K562 (cell line): ENCODE results near the gene CTBP2. TPM values are rescaled to one million over a fixed set of nuclear protein-coding genes. Genes with fewer than 3 reads are reported as not detected.

Source experiments
- ATAC-seq: fragments of 200-7000 bp; cut with Tn5 transposase; 3 replicates; pipeline ENCODE4 v1.9.1; 2020; ENCODE audit warnings: moderate library complexity
- BruUV-seq: library from RNA; stranded (reverse); fragments of 400-500 nt; replicated peaks from 2 replicates; lab custom pipeline; 2021; lab: Mats Ljungman, UMichigan
- CTCF ChIA-PET: fragments of 300-600 bp; formaldehyde crosslinking; extraction: SDS; loops from one replicate; lab custom pipeline; 2021; ENCODE audit warnings: low intra/inter-chr PET ratio; lab: Yijun Ruan, JAX
- POLR2A ChIA-PET: fragments of 300-600, 350-650 bp; sonication (Branson Sonifier 250); formaldehyde crosslinking; extraction: SDS; loops from one replicate; lab custom pipeline; 2021; ENCODE audit warnings: antibody characterized with exemption, inconsistent platforms; lab: Yijun Ruan, JAX
- DNase-seq, 4 experiments: peaks; one replicate each; pipeline versions ENCODE4 v3.0.0 to v3.0.0-alpha.2; 2011 to 2018; ENCODE audit warnings: low spot score in 3 of 4, mixed read lengths in 3 of 4; ENCODE audit errors: extremely low read depth in 1 of 4
- FAIRE-seq: peaks from 2 replicates; lab custom pipeline; 2011; peaks lifted over from hg19 to GRCh38; lab: Jason Lieb, UNC
- H2AFZ ChIP-seq: 2 replicates; pipeline ENCODE4 v1.6.0; 2011; ENCODE audit warnings: low read depth, low read length, control low read depth, inconsistent platforms
- H3K27ac ChIP-seq: fragments of 200-600 bp; 3 replicates; pipeline ENCODE4 v1.8.0; 2011; ENCODE audit warnings: low read depth, mild to moderate bottlenecking, control low read depth, inconsistent platforms, low read length, moderate library complexity, mixed read lengths; ENCODE audit errors: extremely low read depth
- H3K27me3 ChIP-seq, 2 experiments: fragments of 300-600 bp in 1 of 2; 2 replicates in 1 of 2; 3 replicates in 1 of 2; pipeline versions ENCODE4 v1.6.0 to v1.8.0; 2011; ENCODE audit warnings: inconsistent platforms in 2 of 2, low read length in 2 of 2, mild to moderate bottlenecking in 1 of 2, mixed read lengths in 1 of 2, moderate library complexity in 1 of 2; ENCODE audit not compliant: control insufficient read depth in 2 of 2, insufficient read depth in 2 of 2
- H3K36me3 ChIP-seq: fragments of 300-600 bp; 3 replicates; pipeline ENCODE4 v1.8.0; 2011; ENCODE audit warnings: mild to moderate bottlenecking, low read length, inconsistent platforms; ENCODE audit not compliant: control insufficient read depth, insufficient read depth
- H3K4me1 ChIP-seq, 2 experiments: fragments of 200-600 bp in 1 of 2; replicated peaks in 1 of 2; 2 replicates in 1 of 2; 3 replicates in 1 of 2; pipeline versions ENCODE4 v1.5.1 to v1.8.0; 2011; ENCODE audit warnings: inconsistent platforms in 2 of 2, low read length in 2 of 2, mild to moderate bottlenecking in 1 of 2, mixed read lengths in 1 of 2, moderate library complexity in 1 of 2; ENCODE audit not compliant: control insufficient read depth in 2 of 2, insufficient read depth in 2 of 2
- H3K4me2 ChIP-seq: 2 replicates; pipeline ENCODE4 v1.6.1; 2011; ENCODE audit warnings: low read length, control low read depth, inconsistent platforms, mixed read lengths; ENCODE audit not compliant: insufficient read depth
- H3K4me3 ChIP-seq: fragments of 200-600 bp; sonication (generic), shearing (Covaris generic); 2 replicates; pipeline ENCODE4 v1.5.1; 2016; ENCODE audit warnings: control low read depth, inconsistent platforms
- H3K79me2 ChIP-seq: fragments of 200-600 bp; 3 replicates; pipeline ENCODE4 v1.8.0; 2011; ENCODE audit warnings: low read length, inconsistent platforms; ENCODE audit not compliant: control insufficient read depth, insufficient read depth
- H3K9ac ChIP-seq, 2 experiments: 2 replicates each; pipeline versions ENCODE4 v1.6.0 to v1.6.1; 2011; ENCODE audit warnings: low read depth in 2 of 2, low read length in 2 of 2, control low read depth in 1 of 2, inconsistent platforms in 1 of 2, mild to moderate bottlenecking in 1 of 2, mixed read lengths in 1 of 2; ENCODE audit not compliant: insufficient read depth in 1 of 2
- H3K9me1 ChIP-seq: one replicate; pipeline ENCODE4 v1.6.0; 2011; ENCODE audit warnings: inconsistent platforms, mild to moderate bottlenecking, low read length, moderate library complexity; ENCODE audit not compliant: control insufficient read depth, insufficient read depth
- H3K9me3 ChIP-seq: replicated peaks from 2 replicates; pipeline ENCODE4 v1.5.1; 2011; ENCODE audit warnings: low read depth, low read length, inconsistent platforms; ENCODE audit not compliant: control insufficient read depth, insufficient read depth
- H4K20me1 ChIP-seq: replicated peaks from 2 replicates; pipeline ENCODE4 v1.6.1; 2011; ENCODE audit warnings: low read length, inconsistent platforms, mixed read lengths; ENCODE audit not compliant: control insufficient read depth, insufficient read depth
- ZNF586 ChIP-seq: fragments of 450-650 bp; formaldehyde crosslinking; conservative IDR thresholded peaks from 2 replicates; pipeline ENCODE4 v1.4.0; 2020; ENCODE audit warnings: mild to moderate bottlenecking, moderate library complexity
- WGBS: fragments of 100-300 bp; shearing (Covaris generic); methylation state at CpG from one replicate; pipeline ENCODE4 v1.1.6; 2016; ENCODE audit warnings: low coverage, mixed read lengths; ENCODE audit not compliant: insufficient coverage; ENCODE audit errors: missing lambda C conversion rate; 5-methylcytosine and 5-hydroxymethylcytosine counted together
- in situ Hi-C: fragments of 300-500 bp; cut with MboI; formaldehyde crosslinking; loops from 4 replicates; pipeline ENCODE4 v1.15.0; 2018; ENCODE audit warnings: inconsistent platforms, mixed read lengths
- intact Hi-C: fragments of 100-400 bp; cut with micrococcal nuclease; formaldehyde crosslinking; loops from 2 replicates; pipeline ENCODE4 v1.14.2; 2022
- polyA plus RNA-seq, 8 experiments: library from polyadenylated mRNA; depleted of rRNA in 4 of 8; stranded (reverse) in 5 of 8; unstranded in 3 of 8; fragments of >200 nt; fragmentation: Nextera tagmentation in 2 of 8; fragmentation: Illumina TruSeq in 1 of 8; extraction: Ambion mirVana in 2 of 8; extraction: Trizol in 1 of 8; gene quantifications; 2 replicates each; pipeline versions ENCODE4 v1.2.1 to v1.2.3, GENCODE V29; 2011 to 2014; ENCODE audit warnings: inconsistent platforms in 1 of 8, missing spikeins in 1 of 8
- total RNA-seq, 7 experiments: library from RNA; depleted of rRNA in 6 of 7; stranded (reverse); fragments of >200 nt in 6 of 7; fragmentation: Illumina TruSeq in 2 of 7; extraction: Trizol in 2 of 7; gene quantifications; 2 replicates each; pipeline versions ENCODE4 v1.2.1 to v1.2.3, GENCODE V29; 2011 to 2021; ENCODE audit warnings: low replicate concordance in 1 of 7
- TF ChIP-seq, protein P1 (sequence below), 2 experiments: fragments of 250-450 bp in 1 of 2; fragments of 450-650 bp in 1 of 2; sonication (Bioruptor Pico) in 1 of 2; IDR thresholded peaks; 2 replicates each; pipeline versions ENCODE4 v1.6.1 to v1.8.0; 2016 to 2021; ENCODE audit warnings: mild to moderate bottlenecking in 2 of 2, moderate library complexity in 2 of 2, missing compliant biosample characterization in 1 of 2, missing genetic modification characterization in 1 of 2
- TF ChIP-seq, protein P2 (sequence below): fragments of 250-450 bp; sonication (Bioruptor Pico); IDR thresholded peaks from 2 replicates; pipeline ENCODE4 v1.8.0; 2022; ENCODE audit warnings: moderate library complexity, mild to moderate bottlenecking, inconsistent platforms

CTBP2 gene
- total and polyA plus RNA-seq, 9 of the 15 experiments (the other 6 are each of a cell fraction or from before 2014, with no cell fraction given): 1.3 to 8.8 (median 5.1) TPM

DNA sequence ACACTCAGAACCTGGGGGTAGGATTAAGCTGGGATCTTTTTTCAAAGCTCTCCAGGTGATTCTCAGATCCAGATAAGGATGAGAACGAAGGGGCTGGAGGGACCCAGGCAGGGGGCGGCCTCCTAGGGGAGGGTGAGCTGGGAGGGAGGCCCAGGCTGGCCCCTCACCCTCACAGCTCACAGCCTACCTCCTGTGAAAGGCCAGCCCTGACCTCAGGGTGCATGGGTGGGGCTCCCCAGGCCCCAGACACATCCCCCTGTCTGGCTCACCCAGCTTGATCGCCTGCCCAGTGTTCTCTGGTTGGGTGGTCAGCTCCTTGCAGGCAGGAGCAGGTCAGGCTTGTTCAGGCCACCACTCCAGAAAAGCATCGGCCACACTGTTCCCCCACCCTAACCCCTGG lies 24.3 kb downstream of the CTBP2 start:
- no peak overlapping the region for H3K4me3 ChIP-seq
- no peak overlapping the region for H3K27ac ChIP-seq
- ChIA-PET CTCF (no interaction called here), POLR2A (interaction anchor here (0.7 to 1.0 kb wide), 2 partner anchors 9 to 74 kb away, joined by 3 read pairs; no protein-coding TSS in a partner anchor)
- WGBS: 68% methylated on average over 4 of the region's 4 CpGs
- H4K20me1 ChIP-seq: peaks cover 50% of the 10 kb centered on the region
- H2AFZ ChIP-seq: no peak overlapping the region
- peaks cover 7% of the 10 kb centered on the region for H3K9me1 ChIP-seq
- no peak for FAIRE-seq
- H3K4me2 ChIP-seq: no peak overlapping the region
- H3K9me3 ChIP-seq: no peaks in the 10 kb centered on the region
- BruUV-seq: no TSS peak
- TF ChIP-seq ZNF586 (CRISPR knock-in tag): no peak
- TF ChIP-seq, protein P1, sequence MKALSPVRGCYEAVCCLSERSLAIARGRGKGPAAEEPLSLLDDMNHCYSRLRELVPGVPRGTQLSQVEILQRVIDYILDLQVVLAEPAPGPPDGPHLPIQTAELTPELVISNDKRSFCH (CRISPR knock-in tag; IDR thresholded peaks at IDR 0.05): no peak
- TF ChIP-seq, protein P1 (tag; IDR thresholded peaks at IDR 0.05): no peak
- TF ChIP-seq, protein P2, sequence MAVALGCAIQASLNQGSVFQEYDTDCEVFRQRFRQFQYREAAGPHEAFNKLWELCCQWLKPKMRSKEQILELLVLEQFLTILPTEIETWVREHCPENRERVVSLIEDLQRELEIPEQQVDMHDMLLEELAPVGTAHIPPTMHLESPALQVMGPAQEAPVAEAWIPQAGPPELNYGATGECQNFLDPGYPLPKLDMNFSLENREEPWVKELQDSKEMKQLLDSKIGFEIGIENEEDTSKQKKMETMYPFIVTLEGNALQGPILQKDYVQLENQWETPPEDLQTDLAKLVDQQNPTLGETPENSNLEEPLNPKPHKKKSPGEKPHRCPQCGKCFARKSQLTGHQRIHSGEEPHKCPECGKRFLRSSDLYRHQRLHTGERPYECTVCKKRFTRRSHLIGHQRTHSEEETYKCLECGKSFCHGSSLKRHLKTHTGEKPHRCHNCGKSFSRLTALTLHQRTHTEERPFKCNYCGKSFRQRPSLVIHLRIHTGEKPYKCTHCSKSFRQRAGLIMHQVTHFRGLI (CRISPR knock-in tag): no peak
- peak overlapping the region in 1 of 2 experiments; percentile 81; a peak in 2 of 4 replicates for H3K9ac ChIP-seq
- in situ Hi-C loops (no loop called here), intact Hi-C loops (no loop called here)
- H3K36me3 ChIP-seq: peaks cover 57% of the 10 kb centered on the region; the same call in 2 of the 3 replicates
- no peaks in the 10 kb centered on the region for H3K27me3 ChIP-seq
- no peak for DNase-seq
- H3K79me2 ChIP-seq: peaks cover 96% of the 10 kb centered on the region
- peak; percentile 38; the same call in 2 of the 3 replicates for ATAC-seq
- H3K4me1 ChIP-seq: peaks cover 12 to 23% of the 10 kb centered on the region in 2 experiments; a peak in 4 of 5 replicates
